Neural cell (in vitro differentiated cells): Measurements from ENCODE around the gene IL5RA. TPM values are rescaled to one million over a fixed set of nuclear protein-coding genes. Genes with fewer than 3 reads are reported as not detected.

Experiments used
- H2AFZ ChIP-seq: fragments of 200-600, 300-800 bp; sonication (generic), shearing (Covaris generic); 2 replicates; pipeline ENCODE4 v1.6.0; 2014; ENCODE audit warnings: low read depth, mild to moderate bottlenecking, antibody characterized with exemption, low read length, moderate library complexity
- H3F3A ChIP-seq: fragments of 200-600 bp; shearing (Covaris generic); 2 replicates; pipeline ENCODE4 v1.6.1; 2016; ENCODE audit warnings: mild to moderate bottlenecking, moderate library complexity, mixed read lengths, antibody characterized with exemption, low read length; ENCODE audit not compliant: insufficient read depth, poor library complexity, severe bottlenecking
- H3K27ac ChIP-seq: fragments of 200-600, 300-800 bp; sonication (generic), shearing (Covaris generic); 2 replicates; pipeline ENCODE4 v1.5.1; 2014; ENCODE audit warnings: mild to moderate bottlenecking, low read length, moderate library complexity
- H3K27me3 ChIP-seq: fragments of 300-800, 200-600 bp; sonication (generic), shearing (Covaris generic); 2 replicates; pipeline ENCODE4 v1.6.0; 2014; ENCODE audit warnings: mild to moderate bottlenecking, low read depth, low read length, moderate library complexity; ENCODE audit not compliant: insufficient read depth
- H3K36me3 ChIP-seq: fragments of 300-800, 200-600 bp; sonication (generic), shearing (Covaris generic); 2 replicates; pipeline ENCODE4 v1.5.1; 2014; ENCODE audit warnings: mild to moderate bottlenecking, antibody characterized with exemption, low read length, moderate library complexity; ENCODE audit not compliant: insufficient read depth
- H3K4me2 ChIP-seq: fragments of 300-800, 200-600 bp; sonication (generic), shearing (Covaris generic); 2 replicates; pipeline ENCODE4 v1.6.0; 2014; ENCODE audit warnings: mild to moderate bottlenecking, low read length
- H3K4me3 ChIP-seq: fragments of 300-800, 200-600 bp; sonication (generic), shearing (Covaris generic); 2 replicates; pipeline ENCODE4 v1.5.1; 2014; ENCODE audit warnings: mild to moderate bottlenecking, low read length, moderate library complexity
- H3K79me2 ChIP-seq: fragments of 200-600 bp; shearing (Covaris generic); replicated peaks from 2 replicates; pipeline ENCODE4 v1.6.0; 2014; ENCODE audit warnings: mild to moderate bottlenecking, low read length, moderate library complexity; ENCODE audit not compliant: insufficient read depth
- H3K9ac ChIP-seq: fragments of 300-800, 200-600 bp; sonication (generic), shearing (Covaris generic); 2 replicates; pipeline ENCODE4 v1.6.1; 2016; ENCODE audit warnings: mild to moderate bottlenecking, low read length, mixed read lengths
- H3K9me2 ChIP-seq: fragments of 200-600 bp; shearing (Covaris generic); 2 replicates; pipeline ENCODE4 v1.6.1; 2016; ENCODE audit warnings: mild to moderate bottlenecking, low read length, mixed read lengths; ENCODE audit not compliant: insufficient read depth
- H3K9me3 ChIP-seq: fragments of 200-600, 300-800 bp; sonication (generic), shearing (Covaris generic); 2 replicates; pipeline ENCODE4 v1.6.1; 2016; ENCODE audit warnings: mild to moderate bottlenecking, mixed run types, low read length, moderate library complexity, mixed read lengths
- H4K20me1 ChIP-seq: fragments of 200-600 bp; shearing (Covaris generic); 2 replicates; pipeline ENCODE4 v1.6.1; 2016; ENCODE audit warnings: mild to moderate bottlenecking, mixed run types; ENCODE audit not compliant: insufficient read depth
- CTCF ChIP-seq: fragments of 450-650 bp; IDR thresholded peaks from 2 replicates; pipeline ENCODE4 v1.5.1; 2014; ENCODE audit warnings: antibody characterized with exemption, mild to moderate bottlenecking, moderate library complexity; ENCODE audit not compliant: poor library complexity, severe bottlenecking
- EP300 ChIP-seq: fragments of 450-650 bp; conservative IDR thresholded peaks from 2 replicates; pipeline ENCODE4 v1.6.1; 2014; ENCODE audit warnings: antibody characterized with exemption, mild to moderate bottlenecking, moderate library complexity; ENCODE audit not compliant: poor library complexity, severe bottlenecking
- EZH2 ChIP-seq: fragments of 200-600, 300-800 bp; shearing (Covaris generic), sonication (generic); IDR thresholded peaks from 2 replicates; pipeline ENCODE4 v1.6.1; 2014; ENCODE audit warnings: antibody characterized with exemption, low read length, borderline replicate concordance, mild to moderate bottlenecking; ENCODE audit not compliant: insufficient read depth, poor library complexity, severe bottlenecking
- MXI1 ChIP-seq: fragments of 450-650 bp; conservative IDR thresholded peaks from 2 replicates; pipeline ENCODE4 v1.6.1; 2014; ENCODE audit warnings: antibody characterized with exemption, mild to moderate bottlenecking; ENCODE audit not compliant: poor library complexity, severe bottlenecking
- POLR2AphosphoS5 ChIP-seq: IDR thresholded peaks from 2 replicates; pipeline ENCODE4 v1.6.1; 2012
- RAD21 ChIP-seq: fragments of 450-650 bp; conservative IDR thresholded peaks from 2 replicates; pipeline ENCODE4 v1.6.1; 2014; ENCODE audit warnings: antibody characterized with exemption, mild to moderate bottlenecking, moderate library complexity
- REST ChIP-seq: IDR thresholded peaks from 2 replicates; pipeline ENCODE4 v1.6.1; 2012; ENCODE audit warnings: borderline replicate concordance
- SMC3 ChIP-seq: fragments of 450-650 bp; conservative IDR thresholded peaks from 2 replicates; pipeline ENCODE4 v1.6.1; 2014; ENCODE audit warnings: antibody characterized with exemption, mild to moderate bottlenecking, moderate library complexity; ENCODE audit not compliant: poor library complexity
- TAF1 ChIP-seq: IDR thresholded peaks from 2 replicates; pipeline ENCODE4 v1.6.1; 2012; ENCODE audit warnings: low read depth
- polyA plus RNA-seq: library from polyadenylated mRNA; depleted of rRNA; stranded (reverse); fragments of >200 nt; gene quantifications from 2 replicates; pipeline ENCODE4 v1.2.3, GENCODE V29; 2014

The IL5RA gene
- polyA plus RNA-seq, 1 donor from 2014 or later: 0.10 TPM

DNA sequence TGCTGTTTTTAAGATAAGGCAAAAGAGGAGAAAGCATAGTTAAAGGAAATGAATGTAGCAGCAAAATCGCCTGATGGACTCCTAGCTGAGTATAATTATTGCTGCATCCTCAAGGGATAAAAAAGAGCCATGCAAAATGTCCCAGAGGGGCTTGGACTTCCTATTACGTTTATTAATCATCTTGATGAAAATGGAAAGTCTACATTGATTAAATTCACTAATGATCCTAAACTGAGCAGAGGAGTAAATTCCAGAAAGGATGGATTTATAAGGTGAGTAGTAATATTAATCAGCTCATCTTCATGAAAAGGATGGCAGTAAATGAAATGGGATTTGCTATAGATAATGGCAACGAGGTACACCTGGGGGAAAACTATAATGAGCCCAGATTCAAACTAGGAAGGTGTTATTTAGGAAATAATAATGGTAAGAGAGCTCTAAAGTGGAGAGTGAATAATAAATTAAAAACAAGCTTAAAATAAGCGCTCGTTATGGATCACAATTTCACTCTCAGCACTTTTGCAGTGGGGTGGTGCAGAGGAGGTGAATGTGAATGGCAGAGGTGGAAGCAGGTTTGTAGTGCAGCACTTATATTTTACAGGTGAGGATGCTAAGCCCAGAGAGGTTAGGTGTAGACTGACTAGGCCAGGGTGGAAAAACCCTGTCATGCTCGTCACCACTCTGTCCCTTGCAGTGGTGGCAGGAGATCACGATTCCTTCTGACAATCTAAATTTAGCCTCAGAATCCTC, 22.3 kb downstream of the IL5RA start:
- Histone ChIP-seq H3K9me3 (no peaks in the 10 kb centered on the region), H3F3A (no peaks in the 10 kb centered on the region), H2AFZ (no peak overlapping the region), H3K27me3 (no peaks in the 10 kb centered on the region), H3K4me2 (no peak overlapping the region), H3K36me3 (no peaks in the 10 kb centered on the region), H3K27ac (no peak overlapping the region), H3K79me2 (no peaks in the 10 kb centered on the region), H3K4me3 (no peak overlapping the region), H4K20me1 (no peaks in the 10 kb centered on the region), H3K9ac (no peak overlapping the region), H3K9me2 (no peaks in the 10 kb centered on the region)
- no peak for TF ChIP-seq EZH2
- no peak for TF ChIP-seq REST
- TF ChIP-seq POLR2AphosphoS5: no peak
- TF ChIP-seq MXI1: no peak
- no peak for TF ChIP-seq RAD21
- TF ChIP-seq TAF1: no peak
- no peak for TF ChIP-seq CTCF
- no peak for TF ChIP-seq SMC3
- no peak for TF ChIP-seq EP300

- Histone ChIP-seq H4K20me1 (no peaks in the 10 kb centered on the region), H3K9ac (no peak overlapping the region), H3K36me3 (no peaks in the 10 kb centered on the region), H3K9me2 (no peaks in the 10 kb centered on the region), H2AFZ (no peak overlapping the region), H3K27me3 (no peaks in the 10 kb centered on the region), H3K79me2 (no peaks in the 10 kb centered on the region), H3K27ac (no peak overlapping the region), H3K9me3 (no peaks in the 10 kb centered on the region), H3K4me3 (no peak overlapping the region), H3F3A (no peaks in the 10 kb centered on the region), H3K4me2 (no peak overlapping the region)
- TF ChIP-seq EP300: no peak
- TF ChIP-seq SMC3: no peak
- TF ChIP-seq REST: no peak
- TF ChIP-seq POLR2AphosphoS5: no peak
- TF ChIP-seq CTCF: no peak
These were observed 22.9 kb downstream of the IL5RA start for GRCh38 chr3:3087279-3087678.
